HepG2 (cell line): ENCODE results near the gene GAREM1. TPM values are rescaled to one million over a fixed set of nuclear protein-coding genes. Genes with fewer than 3 reads are reported as not detected.
A peak's percentile ranks its signal among the peaks of the same experiment; 100 is the strongest.

Experiments
- ATAC-seq: fragments of 200-7000 bp; cut with Tn5 transposase; 3 replicates; pipeline ENCODE4 v1.9.1; 2020; ENCODE audit warnings: mild to moderate bottlenecking, moderate library complexity
- BruUV-seq: library from RNA; stranded (reverse); fragments of 400-500 nt; replicated peaks from 2 replicates; lab custom pipeline; 2021; lab: Mats Ljungman, UMichigan
- CTCF ChIA-PET: fragments of 300-600 bp; formaldehyde crosslinking; extraction: SDS; loops from one replicate; lab custom pipeline; 2021; ENCODE audit warnings: low total read pairs, inconsistent platforms, low intra/inter-chr PET ratio; lab: Yijun Ruan, JAX
- POLR2A ChIA-PET: fragments of 350-600 bp; sonication (Branson Sonifier 250); formaldehyde crosslinking; loops from one replicate; lab custom pipeline; 2020; ENCODE audit warnings: antibody characterized with exemption, inconsistent platforms; lab: Yijun Ruan, JAX
- DNase-seq: peaks from one replicate; pipeline ENCODE4 v3.0.0-alpha.2; 2015; ENCODE audit warnings: low spot score
- FAIRE-seq: peaks from 3 replicates; lab custom pipeline; 2011; peaks lifted over from hg19 to GRCh38; lab: Jason Lieb, UNC
- H2AFZ ChIP-seq: one replicate; pipeline ENCODE4 v1.6.1; 2011; ENCODE audit warnings: low read length, inconsistent platforms
- H3K27ac ChIP-seq: fragments of 300-600 bp; 3 replicates; pipeline ENCODE4 v1.8.0; 2011; ENCODE audit warnings: mixed run types, mild to moderate bottlenecking, mixed read lengths, low read length, inconsistent platforms; ENCODE audit not compliant: insufficient read depth; ENCODE audit errors: extremely low read length
- H3K27me3 ChIP-seq, 2 experiments: fragments of 200-600 bp in 1 of 2; 2 replicates in 1 of 2; 3 replicates in 1 of 2; pipeline versions ENCODE4 v1.6.0 to v1.8.0; 2011; ENCODE audit warnings: low read length in 2 of 2, mild to moderate bottlenecking in 2 of 2, moderate library complexity in 2 of 2, inconsistent platforms in 1 of 2; ENCODE audit not compliant: insufficient read depth in 2 of 2, control insufficient read depth in 1 of 2
- H3K36me3 ChIP-seq, 2 experiments: fragments of 200-600 bp in 1 of 2; replicated peaks in 1 of 2; 2 replicates in 1 of 2; 3 replicates in 1 of 2; pipeline versions ENCODE4 v1.5.1 to v1.8.0; 2011; ENCODE audit warnings: low read length in 2 of 2, inconsistent platforms in 1 of 2; ENCODE audit not compliant: insufficient read depth in 2 of 2, control insufficient read depth in 1 of 2
- H3K4me1 ChIP-seq: 2 replicates; pipeline ENCODE4 v1.5.1; 2012; ENCODE audit warnings: low read length, inconsistent platforms; ENCODE audit not compliant: insufficient read depth
- H3K4me2 ChIP-seq: 2 replicates; pipeline ENCODE4 v1.6.0; 2011; ENCODE audit warnings: low read depth, low read length, inconsistent platforms
- H3K4me3 ChIP-seq, 3 experiments: fragments of 200-600 bp in 1 of 3; sonication (generic), shearing (Covaris generic) in 1 of 3; replicated peaks in 1 of 3; 2 replicates each; pipeline ENCODE4 v1.5.1; 2011 to 2016; ENCODE audit warnings: low read length in 3 of 3, inconsistent platforms in 2 of 3, low read depth in 2 of 3, mild to moderate bottlenecking in 2 of 3, control low read depth in 1 of 3, mixed read lengths in 1 of 3; ENCODE audit not compliant: insufficient read depth in 1 of 3
- H3K79me2 ChIP-seq: one replicate; pipeline ENCODE4 v1.6.1; 2011; ENCODE audit warnings: low read length, inconsistent platforms; ENCODE audit not compliant: insufficient read depth
- H3K9ac ChIP-seq: 2 replicates; pipeline ENCODE4 v1.6.0; 2011; ENCODE audit warnings: mild to moderate bottlenecking, low read depth, low read length, inconsistent platforms; ENCODE audit not compliant: insufficient read depth
- H3K9me3 ChIP-seq: 2 replicates; pipeline ENCODE4 v1.5.1; 2012; ENCODE audit warnings: mild to moderate bottlenecking, low read length
- H4K20me1 ChIP-seq: 2 replicates; pipeline ENCODE4 v1.6.0; 2011; ENCODE audit warnings: inconsistent platforms, mild to moderate bottlenecking, low read length, moderate library complexity; ENCODE audit not compliant: insufficient read depth
- FOXC1 ChIP-seq: sonication (generic); formaldehyde crosslinking; IDR thresholded peaks from 2 replicates; pipeline ENCODE4 v1.8.0; 2022; ENCODE audit warnings: mild to moderate bottlenecking, missing genetic modification reagents, borderline replicate concordance
- HNF4A ChIP-seq: sonication (generic); formaldehyde crosslinking; IDR thresholded peaks from 2 replicates; pipeline ENCODE4 v1.4.0; 2020; ENCODE audit warnings: missing genetic modification reagents
- ZBTB25 ChIP-seq: IDR thresholded peaks from 2 replicates; pipeline ENCODE4 v1.6.1; 2018; ENCODE audit warnings: missing genetic modification reagents
- ZKSCAN1 ChIP-seq: fragments of 150-350 bp; IDR thresholded peaks from 2 replicates; pipeline ENCODE4 v1.6.1; 2014; ENCODE audit warnings: low read length
- ZNF235 ChIP-seq: sonication (generic); formaldehyde crosslinking; IDR thresholded peaks from 2 replicates; pipeline ENCODE4 v1.8.1; 2023; ENCODE audit warnings: mild to moderate bottlenecking, missing genetic modification reagents, borderline replicate concordance
- ZNF253 ChIP-seq: sonication (generic); formaldehyde crosslinking; IDR thresholded peaks from 2 replicates; pipeline ENCODE4 v1.8.0; 2022; ENCODE audit warnings: mild to moderate bottlenecking, missing genetic modification reagents, borderline replicate concordance
- ZNF543 ChIP-seq: sonication (generic); formaldehyde crosslinking; IDR thresholded peaks from 2 replicates; pipeline ENCODE4 v1.4.0; 2020; ENCODE audit warnings: mild to moderate bottlenecking, missing genetic modification reagents
- ZNF740 ChIP-seq: sonication (generic); formaldehyde crosslinking; IDR thresholded peaks from 2 replicates; pipeline ENCODE4 v1.4.0; 2020; ENCODE audit warnings: missing genetic modification reagents
- ZNF781 ChIP-seq: sonication (generic); formaldehyde crosslinking; IDR thresholded peaks from 2 replicates; pipeline ENCODE4 v1.5.1; 2020; ENCODE audit warnings: borderline replicate concordance, mild to moderate bottlenecking, missing genetic modification reagents; ENCODE audit errors: not compliant biosample characterization
- WGBS: methylation state at CpG from one replicate; pipeline ENCODE4 v1.1.6; 2017; ENCODE audit warnings: low lambda C conversion rate; 5-methylcytosine and 5-hydroxymethylcytosine counted together
- in situ Hi-C: cut with HindIII; loops from 2 replicates; pipeline ENCODE4 v1.10.0; 2017; ENCODE audit warnings: low pct_unique_long_range_greater_than_20kb; ENCODE audit not compliant: extremely low pct_ligation_motif_present
- intact Hi-C: fragments of 100-400 bp; cut with micrococcal nuclease; formaldehyde crosslinking; loops from one replicate; pipeline ENCODE4 v1.10.0; 2022; ENCODE audit not compliant: unreplicated experiment
- polyA plus RNA-seq, 8 experiments: library from polyadenylated mRNA; depleted of rRNA in 3 of 8; stranded (reverse) in 7 of 8; unstranded in 1 of 8; fragments of >200 nt; fragmentation: Illumina TruSeq in 4 of 8; extraction: Trizol in 4 of 8; gene quantifications; 2 replicates each; pipeline versions ENCODE4 v1.2.1 to v1.2.3, GENCODE V29; 2011 to 2016; ENCODE audit warnings: low read depth in 4 of 8, missing spikeins in 1 of 8, mixed read lengths in 1 of 8; ENCODE audit not compliant: insufficient read depth in 1 of 8
- total RNA-seq, 5 experiments: library from RNA; depleted of rRNA; stranded (reverse); fragments of >200 nt; fragmentation: Illumina TruSeq; extraction: Trizol; gene quantifications; 2 replicates each; pipeline ENCODE4 v1.2.3, GENCODE V29; 2016; ENCODE audit warnings: low read depth in 1 of 5
- TF ChIP-seq, protein P1 (sequence below): fragments of 450-650 bp; IDR thresholded peaks from 2 replicates; pipeline ENCODE4 v1.6.1; 2017; ENCODE audit warnings: mild to moderate bottlenecking
- TF ChIP-seq, protein P2 (sequence below): IDR thresholded peaks from 2 replicates; pipeline ENCODE4 v1.4.0; 2020; ENCODE audit warnings: mild to moderate bottlenecking, missing genetic modification reagents

The GAREM1 gene
- total and polyA plus RNA-seq, 2 of the 13 experiments (the other 11 are each of a cell fraction or from before 2014, with no cell fraction given): 2.5 to 2.9 TPM

DNA sequence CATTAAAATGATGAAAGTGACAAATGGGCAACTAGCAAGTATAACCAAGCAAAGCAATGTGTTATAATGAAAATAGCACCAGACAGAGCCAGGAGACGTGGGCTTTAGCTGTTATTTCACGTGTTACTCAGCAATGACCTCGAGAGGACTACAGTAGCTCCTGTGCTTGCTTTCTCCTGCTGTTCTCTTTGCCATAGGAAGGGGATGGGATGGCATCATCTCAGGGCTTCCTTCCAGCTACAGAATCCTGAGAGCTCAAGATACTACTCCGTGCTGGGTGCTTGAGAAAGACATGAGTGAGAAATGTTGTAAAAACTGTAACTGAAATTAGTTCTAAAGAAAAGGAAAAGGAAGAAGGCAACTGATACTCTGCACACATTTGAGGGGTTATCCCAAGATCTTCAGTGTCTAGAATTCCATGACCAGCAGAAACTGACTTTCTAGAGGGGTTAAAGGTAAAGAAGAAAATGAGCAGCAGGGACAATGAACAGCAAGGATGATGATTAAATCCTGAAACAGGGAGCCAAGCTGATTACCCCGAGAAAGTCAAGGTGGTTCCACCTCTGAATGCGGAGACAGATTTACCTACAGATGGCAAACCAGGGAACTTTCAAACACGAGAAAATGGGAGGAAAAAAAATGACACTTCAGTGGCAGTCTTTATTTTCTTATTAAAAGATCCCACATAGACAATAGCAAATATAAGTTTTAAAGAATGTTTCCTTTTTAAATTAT, 33.4 kb downstream of the GAREM1 start (continued):
- TF ChIP-seq ZBTB25 (no peak), ZNF740 (CRISPR knock-in tag) (no peak), ZNF781 (CRISPR knock-in tag) (no peak), ZNF253 (no peak), FOXC1 (CRISPR knock-in tag) (no peak)
- TF ChIP-seq, all 625 proteins: peak for 0

DNA sequence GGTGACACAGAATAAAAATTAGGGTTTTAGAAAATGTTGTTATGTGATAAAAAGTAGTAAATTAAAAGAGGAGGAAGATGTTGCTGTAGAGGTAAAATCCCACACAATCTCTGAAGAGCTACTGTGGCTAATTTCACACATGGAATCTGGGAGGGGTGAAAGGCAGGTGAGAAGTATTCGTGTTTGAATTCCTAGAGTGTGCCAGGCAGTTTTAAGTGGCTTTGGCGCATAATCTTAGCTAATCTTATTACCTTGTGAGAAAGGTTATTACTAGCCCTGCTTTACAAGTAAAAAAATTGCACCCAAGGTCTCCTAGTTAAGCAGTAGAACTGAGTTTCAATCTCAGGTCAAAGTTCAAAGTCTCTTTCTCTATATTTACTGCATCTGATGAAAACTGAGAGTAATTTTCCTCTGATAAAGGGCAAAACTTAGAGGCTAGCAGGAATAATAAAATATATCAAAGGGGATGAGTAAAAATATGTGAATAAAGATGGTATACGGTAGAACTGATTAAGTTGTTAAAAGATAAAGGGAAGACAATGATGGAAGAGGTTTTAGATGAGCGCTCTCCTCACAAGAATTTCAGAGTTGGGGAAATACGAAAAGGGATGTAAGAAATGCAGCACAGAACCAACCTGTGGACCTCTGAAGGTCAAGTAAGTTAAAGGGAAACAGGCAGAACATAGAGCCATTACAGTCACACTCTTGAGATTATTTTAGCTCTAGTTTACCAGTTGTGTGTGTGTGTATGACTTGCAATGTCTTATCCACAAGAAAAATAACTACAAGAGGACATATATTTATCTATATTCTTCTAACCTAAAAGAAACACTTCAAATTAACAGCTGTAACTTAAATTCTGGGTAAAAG, 34.8 kb downstream of the GAREM1 start:
- Histone ChIP-seq H3K36me3 (no peaks in the 10 kb centered on the region), H3K27me3 (no peaks in the 10 kb centered on the region), H3K27ac (no peak overlapping the region), H3K9me3 (no peaks in the 10 kb centered on the region), H3K79me2 (no peaks in the 10 kb centered on the region), H3K9ac (no peak overlapping the region), H3K4me2 (peak overlapping the region; percentile 8; the same call in 1 of the 2 replicates), H2AFZ (no peak overlapping the region), H3K4me3 (no peak overlapping the region), H4K20me1 (no peaks in the 10 kb centered on the region), H3K4me1 (peaks cover 14% of the 10 kb centered on the region)
- DNase-seq (no peak), FAIRE-seq (no peak), ATAC-seq (no peak)
- 79% methylated on average over 5 of the region's 5 CpGs for WGBS
- ChIA-PET POLR2A (interaction anchor here (1.4 kb wide), 1 partner anchor 35 kb away, joined by 3 read pairs; the partner anchor contains the start of gene GAREM1), CTCF (no interaction called here)
- intact Hi-C loops (no loop called here), in situ Hi-C loops (no loop called here)
- BruUV-seq: no TSS peak
- TF ChIP-seq HNF4A (CRISPR knock-in tag) (peak; percentile 60), ZKSCAN1 (no peak), ZNF543 (no peak), ZNF235 (no peak)
- TF ChIP-seq, protein P1, sequence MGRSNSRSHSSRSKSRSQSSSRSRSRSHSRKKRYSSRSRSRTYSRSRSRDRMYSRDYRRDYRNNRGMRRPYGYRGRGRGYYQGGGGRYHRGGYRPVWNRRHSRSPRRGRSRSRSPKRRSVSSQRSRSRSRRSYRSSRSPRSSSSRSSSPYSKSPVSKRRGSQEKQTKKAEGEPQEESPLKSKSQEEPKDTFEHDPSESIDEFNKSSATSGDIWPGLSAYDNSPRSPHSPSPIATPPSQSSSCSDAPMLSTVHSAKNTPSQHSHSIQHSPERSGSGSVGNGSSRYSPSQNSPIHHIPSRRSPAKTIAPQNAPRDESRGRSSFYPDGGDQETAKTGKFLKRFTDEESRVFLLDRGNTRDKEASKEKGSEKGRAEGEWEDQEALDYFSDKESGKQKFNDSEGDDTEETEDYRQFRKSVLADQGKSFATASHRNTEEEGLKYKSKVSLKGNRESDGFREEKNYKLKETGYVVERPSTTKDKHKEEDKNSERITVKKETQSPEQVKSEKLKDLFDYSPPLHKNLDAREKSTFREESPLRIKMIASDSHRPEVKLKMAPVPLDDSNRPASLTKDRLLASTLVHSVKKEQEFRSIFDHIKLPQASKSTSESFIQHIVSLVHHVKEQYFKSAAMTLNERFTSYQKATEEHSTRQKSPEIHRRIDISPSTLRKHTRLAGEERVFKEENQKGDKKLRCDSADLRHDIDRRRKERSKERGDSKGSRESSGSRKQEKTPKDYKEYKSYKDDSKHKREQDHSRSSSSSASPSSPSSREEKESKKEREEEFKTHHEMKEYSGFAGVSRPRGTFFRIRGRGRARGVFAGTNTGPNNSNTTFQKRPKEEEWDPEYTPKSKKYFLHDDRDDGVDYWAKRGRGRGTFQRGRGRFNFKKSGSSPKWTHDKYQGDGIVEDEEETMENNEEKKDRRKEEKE: no peak
- TF ChIP-seq, protein P2, sequence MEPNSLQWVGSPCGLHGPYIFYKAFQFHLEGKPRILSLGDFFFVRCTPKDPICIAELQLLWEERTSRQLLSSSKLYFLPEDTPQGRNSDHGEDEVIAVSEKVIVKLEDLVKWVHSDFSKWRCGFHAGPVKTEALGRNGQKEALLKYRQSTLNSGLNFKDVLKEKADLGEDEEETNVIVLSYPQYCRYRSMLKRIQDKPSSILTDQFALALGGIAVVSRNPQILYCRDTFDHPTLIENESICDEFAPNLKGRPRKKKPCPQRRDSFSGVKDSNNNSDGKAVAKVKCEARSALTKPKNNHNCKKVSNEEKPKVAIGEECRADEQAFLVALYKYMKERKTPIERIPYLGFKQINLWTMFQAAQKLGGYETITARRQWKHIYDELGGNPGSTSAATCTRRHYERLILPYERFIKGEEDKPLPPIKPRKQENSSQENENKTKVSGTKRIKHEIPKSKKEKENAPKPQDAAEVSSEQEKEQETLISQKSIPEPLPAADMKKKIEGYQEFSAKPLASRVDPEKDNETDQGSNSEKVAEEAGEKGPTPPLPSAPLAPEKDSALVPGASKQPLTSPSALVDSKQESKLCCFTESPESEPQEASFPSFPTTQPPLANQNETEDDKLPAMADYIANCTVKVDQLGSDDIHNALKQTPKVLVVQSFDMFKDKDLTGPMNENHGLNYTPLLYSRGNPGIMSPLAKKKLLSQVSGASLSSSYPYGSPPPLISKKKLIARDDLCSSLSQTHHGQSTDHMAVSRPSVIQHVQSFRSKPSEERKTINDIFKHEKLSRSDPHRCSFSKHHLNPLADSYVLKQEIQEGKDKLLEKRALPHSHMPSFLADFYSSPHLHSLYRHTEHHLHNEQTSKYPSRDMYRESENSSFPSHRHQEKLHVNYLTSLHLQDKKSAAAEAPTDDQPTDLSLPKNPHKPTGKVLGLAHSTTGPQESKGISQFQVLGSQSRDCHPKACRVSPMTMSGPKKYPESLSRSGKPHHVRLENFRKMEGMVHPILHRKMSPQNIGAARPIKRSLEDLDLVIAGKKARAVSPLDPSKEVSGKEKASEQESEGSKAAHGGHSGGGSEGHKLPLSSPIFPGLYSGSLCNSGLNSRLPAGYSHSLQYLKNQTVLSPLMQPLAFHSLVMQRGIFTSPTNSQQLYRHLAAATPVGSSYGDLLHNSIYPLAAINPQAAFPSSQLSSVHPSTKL (CRISPR knock-in tag): peak; percentile 22; the same call in 1 of the 2 replicates
